ENCODE measurements around the gene OR51V1.
"Not testable (repeated sequence)": the region's sequence is repeated elsewhere in the genome, so short reads cannot be mapped to it uniquely, and the experiment has no call there.

OR51V1 gene

GRCh38 chr11:5229796-5230195, 29.3 kb upstream of the OR51V1 start:
- no peak for DNase-seq

- DNase-seq: no peak
Measured at GRCh38 chr11:5229356-5229755, 28.9 kb upstream of the OR51V1 start.

DNA sequence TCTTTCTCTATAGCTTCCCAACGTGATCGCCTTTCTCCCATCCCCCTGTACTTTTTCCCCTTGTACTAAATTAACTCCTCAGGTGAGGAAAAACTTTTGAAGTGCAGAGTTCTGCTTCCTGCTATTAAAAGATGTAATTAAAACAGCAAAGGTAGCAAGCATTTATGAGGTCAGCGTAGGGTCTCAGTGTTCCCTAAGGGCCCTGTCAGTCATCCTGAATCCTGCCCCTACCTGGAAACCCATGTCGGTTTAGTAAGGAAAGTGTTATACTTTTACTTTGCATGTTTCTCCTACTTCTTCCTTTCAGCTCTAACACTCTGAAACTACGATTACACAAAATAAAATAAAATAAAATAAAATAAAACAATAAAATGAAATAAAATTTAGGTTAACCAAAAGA, 27.6 kb upstream of the OR51V1 start:
- no peak for DNase-seq

- no peak for DNase-seq
Measured at GRCh38 chr11:5227681-5228080, 27.2 kb upstream of the OR51V1 start.

GRCh38 chr11:5226732-5227310, 26.3 kb upstream of the OR51V1 start, which contains the start of gene HBB:
HBB (minus strand) TSS chr11:5227071; CDS start chr11:5227021, 50 bp downstream.
- no peak for DNase-seq

GRCh38 chr11:5225480-5225871, 25.0 kb upstream of the OR51V1 start:
- no peak for DNase-seq

GRCh38 chr11:5224538-5225479, 24.3 kb upstream of the OR51V1 start:
- no peak for DNase-seq

- DNase-seq: no peak
Measured at GRCh38 chr11:5223686-5224085, 23.2 kb upstream of the OR51V1 start.

- DNase-seq: no peak
Measured at GRCh38 chr11:5223146-5223545, 22.7 kb upstream of the OR51V1 start.

DNA sequence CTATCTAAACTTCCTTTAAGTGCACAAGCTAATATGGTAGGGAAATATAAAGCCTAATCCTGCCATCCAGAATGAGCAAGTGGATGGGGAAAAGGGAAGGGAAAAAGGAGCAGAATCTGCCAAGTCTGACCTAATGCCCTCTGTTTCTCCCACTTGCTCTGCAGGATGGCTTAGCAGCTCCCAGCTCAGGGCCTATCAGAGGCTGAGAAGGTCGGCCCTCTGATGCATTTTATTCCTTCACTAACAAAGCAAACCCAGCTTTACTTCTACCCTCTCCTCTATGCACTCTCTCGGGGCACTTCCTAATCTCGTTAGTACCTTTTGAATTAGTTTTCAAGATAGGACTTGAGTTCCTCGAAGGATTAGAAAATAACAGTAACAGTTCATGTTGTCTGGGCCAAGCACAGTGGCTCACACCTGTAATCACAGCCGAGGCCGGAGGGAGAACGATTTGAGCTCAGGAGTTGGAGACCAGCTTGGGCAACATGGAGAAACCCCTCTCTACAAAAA, 9.9 kb upstream of the OR51V1 start:
- no peak for DNase-seq

DNA sequence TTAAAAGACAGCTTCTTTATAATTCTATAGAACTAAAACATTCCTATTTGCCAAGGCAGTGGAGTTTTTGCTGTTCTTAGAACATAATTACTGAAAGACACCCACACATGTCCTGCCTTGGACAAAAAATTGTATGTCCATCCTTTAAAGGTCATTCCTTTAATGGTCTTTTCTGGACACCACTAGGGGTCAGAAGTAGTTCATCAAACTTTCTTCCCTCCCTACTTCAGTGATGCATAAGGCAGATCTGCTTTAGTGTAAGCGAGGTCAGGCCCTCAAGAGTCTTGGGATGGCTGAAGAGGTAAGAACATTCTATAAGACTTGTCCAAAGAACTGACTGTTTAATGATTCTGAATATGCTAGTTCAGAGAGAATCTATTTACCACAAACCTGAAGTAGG, 4.3 kb upstream of the OR51V1 start:
- DNase-seq: no peak

DNA sequence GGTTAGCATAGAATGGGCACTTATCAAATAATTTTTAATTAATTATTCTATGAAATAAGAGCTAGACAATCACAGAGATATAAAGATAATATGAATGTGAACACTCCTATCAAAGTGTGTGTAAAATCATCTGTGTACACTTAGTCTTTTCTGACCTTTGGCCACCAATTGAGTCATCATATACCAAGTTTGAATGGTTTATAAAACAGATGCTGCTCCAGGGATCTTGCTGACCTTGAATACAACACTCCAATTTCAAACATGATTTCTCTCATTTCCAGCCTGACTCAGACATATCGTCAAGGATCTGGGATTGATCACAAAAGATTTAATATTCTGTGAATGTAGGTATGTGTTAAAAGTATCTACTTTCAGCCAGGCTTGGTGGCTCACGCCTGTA, 2.9 kb upstream of the OR51V1 start:
- DNase-seq: no peak

- no peak for DNase-seq
Measured at GRCh38 chr11:5198285-5198684, 2.2 kb downstream of the OR51V1 start.

DNA sequence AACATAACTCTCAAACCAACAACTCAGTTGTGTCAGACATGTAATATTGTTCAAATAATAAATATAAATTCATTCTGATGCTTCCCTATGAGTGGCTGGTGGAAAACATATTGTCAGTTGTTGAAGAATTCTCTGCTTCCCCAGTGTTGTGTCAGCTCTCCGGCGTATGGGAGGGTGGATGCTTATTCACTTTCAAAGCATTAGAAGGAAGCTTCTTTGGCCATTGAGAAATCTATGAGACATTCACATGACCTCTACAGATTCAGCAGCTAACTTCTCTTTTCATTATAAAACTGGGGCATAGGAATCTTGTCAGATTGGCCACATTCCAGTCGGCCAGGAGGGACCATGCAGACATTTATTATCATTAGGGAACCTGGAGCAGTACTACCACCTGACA, 2.9 kb downstream of the OR51V1 start:
- DNase-seq: no peak

GRCh38 chr11:5196731-5197130, 3.8 kb downstream of the OR51V1 start:
- DNase-seq: no peak

GRCh38 chr11:5196067-5196466, 4.4 kb downstream of the OR51V1 start:
- no peak for DNase-seq

DNA sequence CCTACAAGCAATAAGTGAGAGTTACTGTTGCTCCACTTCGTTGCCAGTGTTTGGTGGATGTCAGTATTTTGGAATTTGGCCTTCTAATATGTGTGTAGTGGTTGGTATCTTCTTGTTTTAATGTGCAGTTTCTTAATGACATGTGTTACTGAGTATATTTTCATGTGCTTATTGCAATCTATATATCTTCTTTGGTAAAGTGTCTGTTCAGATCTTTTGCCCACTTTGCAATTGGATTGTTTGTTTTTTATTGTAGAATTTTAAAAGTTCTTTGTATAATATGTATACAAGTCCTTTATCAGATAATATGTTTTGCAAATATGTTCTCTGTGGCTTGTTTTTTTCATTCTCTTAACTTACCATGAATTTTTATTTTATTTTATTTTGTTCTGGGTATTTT, 7.7 kb downstream of the OR51V1 start:
- no peak for DNase-seq

- DNase-seq: no peak
Measured at GRCh38 chr11:5188201-5188600, 12.3 kb downstream of the OR51V1 start.

DNA sequence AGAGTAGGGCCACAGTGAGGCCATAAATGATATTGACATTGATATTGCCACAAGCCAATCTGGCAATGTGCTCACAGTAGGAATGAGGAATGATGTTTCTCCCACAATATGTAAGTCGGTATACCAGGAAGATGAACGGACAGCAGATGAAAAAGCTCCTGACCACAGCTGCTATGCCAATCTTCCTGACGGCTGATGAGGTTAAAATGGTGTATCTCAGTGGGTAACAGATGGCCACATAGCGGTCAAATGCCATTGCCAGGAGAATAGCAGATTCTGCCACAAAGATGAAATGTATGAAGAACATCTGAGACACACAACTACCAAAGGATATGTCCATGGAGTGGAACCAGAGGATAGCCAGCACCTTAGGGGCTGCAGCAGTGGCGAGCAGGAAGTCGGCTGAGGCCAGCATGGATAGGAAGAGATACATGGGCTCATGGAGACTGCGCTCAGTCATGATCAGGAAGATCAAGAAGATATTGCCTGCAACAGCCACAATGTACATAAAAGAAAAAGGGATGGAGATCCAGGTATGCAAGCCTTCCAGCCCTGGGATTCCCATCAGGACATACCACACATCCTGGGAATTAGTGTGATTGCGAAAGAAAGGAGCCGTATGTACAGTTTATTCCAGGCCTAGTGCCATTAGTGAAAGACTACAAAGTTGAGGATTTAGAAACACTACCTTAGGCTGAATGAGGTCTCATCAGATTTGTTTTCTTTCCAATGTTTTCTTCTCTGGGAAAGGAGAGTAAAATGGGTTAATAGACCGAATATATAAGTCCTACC, 22.2 kb downstream of the OR51V1 start:
- no peak for DNase-seq

GRCh38 chr11:5174934-5175333, 25.5 kb downstream of the OR51V1 start:
- DNase-seq: no peak

DNA sequence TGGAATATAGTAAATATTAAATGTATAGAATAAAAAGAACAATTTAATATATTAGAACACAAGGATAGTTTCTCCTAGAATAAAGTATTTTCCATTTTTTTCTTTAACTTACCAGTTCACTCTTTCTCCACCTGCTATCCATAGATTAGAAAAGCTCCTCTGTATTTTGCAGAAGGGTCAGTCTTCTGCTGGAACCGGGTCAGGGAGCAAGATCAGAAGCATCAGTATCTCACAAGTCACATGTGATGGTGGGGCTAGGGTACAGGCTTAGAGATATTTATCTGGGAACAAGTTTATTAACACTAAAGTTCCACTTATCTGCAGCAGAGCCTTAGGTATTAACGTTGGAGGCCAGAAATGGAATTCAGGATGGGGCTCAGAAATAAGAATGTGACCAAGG, 28.6 kb downstream of the OR51V1 start:
- no peak for DNase-seq

GRCh38 chr11:5165898-5166297, 34.6 kb downstream of the OR51V1 start:
- DNase-seq: not testable (repeated sequence)

- not testable (repeated sequence) for DNase-seq
Measured at GRCh38 chr11:5164807-5165206, 35.7 kb downstream of the OR51V1 start.
